ENCODE measurements around the gene NEDD9.
A peak's percentile ranks its signal among the peaks of the same experiment; 100 is the strongest.

Gene NEDD9

GRCh38 chr6:11144393-11144851, 88.0 kb downstream of the NEDD9 start:
- peaks cover 11% of the 10 kb centered on the region for H3K4me1 ChIP-seq
- no peaks in the 10 kb centered on the region for H3K9me3 ChIP-seq
- DNase-seq (ENCODE audit: low spot score in 2 of 2) = peak; percentile 69 to 90
- no peaks in the 10 kb centered on the region for H3K27me3 ChIP-seq (ENCODE audit: low read depth)
- in situ Hi-C loops (cut with MboI; ENCODE audit: low sequenced_read_pairs) = loop anchor here (5.0 to 10.0 kb wide), 2 partner anchors 353 to 430 kb away; no protein-coding TSS in a partner anchor
- H3K36me3 ChIP-seq (replicated peaks) = no peaks in the 10 kb centered on the region
- H3K4me3 ChIP-seq = no peak overlapping the region

- Histone ChIP-seq H3K27me3 (ENCODE audit: low read depth) (no peaks in the 10 kb centered on the region), H3K9me3 (no peaks in the 10 kb centered on the region), H3K36me3 (replicated peaks) (no peaks in the 10 kb centered on the region), H3K4me1 (peaks cover 11% of the 10 kb centered on the region), H3K4me3 (no peak overlapping the region)
- in situ Hi-C loops (cut with MboI; ENCODE audit: low sequenced_read_pairs) = loop anchor here (5.0 to 10.0 kb wide), 2 partner anchors 354 to 431 kb away; no protein-coding TSS in a partner anchor
- DNase-seq (ENCODE audit: low spot score in 2 of 2) = no peak
These were observed 88.8 kb downstream of the NEDD9 start for GRCh38 chr6:11143394-11144371.

GRCh38 chr6:11142296-11143027, 90.0 kb downstream of the NEDD9 start:
- Histone ChIP-seq H3K36me3 (replicated peaks) (no peaks in the 10 kb centered on the region), H3K9me3 (no peaks in the 10 kb centered on the region), H3K4me3 (no peak overlapping the region), H3K27me3 (ENCODE audit: low read depth) (no peaks in the 10 kb centered on the region), H3K4me1 (peaks cover 11% of the 10 kb centered on the region)
- in situ Hi-C loops (cut with MboI; ENCODE audit: low sequenced_read_pairs) = loop anchor here (5.0 to 10.0 kb wide), 2 partner anchors 355 to 432 kb away; no protein-coding TSS in a partner anchor
- no peak for DNase-seq (ENCODE audit: low spot score in 2 of 2)

- Histone ChIP-seq H3K9me3 (no peaks in the 10 kb centered on the region), H3K27me3 (ENCODE audit: low read depth) (no peaks in the 10 kb centered on the region), H3K4me3 (no peak overlapping the region), H3K4me1 (peaks cover 11% of the 10 kb centered on the region), H3K36me3 (replicated peaks) (no peaks in the 10 kb centered on the region; the same call in 1 of the 2 replicates)
- in situ Hi-C loops (cut with MboI; ENCODE audit: low sequenced_read_pairs) = loop anchor here (5.0 to 10.0 kb wide), 2 partner anchors 356 to 434 kb away; no protein-coding TSS in a partner anchor
- no peak for DNase-seq (ENCODE audit: low spot score in 2 of 2)
These were observed 91.2 kb downstream of the NEDD9 start for GRCh38 chr6:11141295-11141694.

GRCh38 chr6:11140056-11140455, 92.4 kb downstream of the NEDD9 start:
- no peak for DNase-seq (ENCODE audit: low spot score in 2 of 2)
- no peaks in the 10 kb centered on the region for H3K9me3 ChIP-seq
- H3K36me3 ChIP-seq (replicated peaks) = peaks cover 7% of the 10 kb centered on the region
- no peak overlapping the region for H3K4me3 ChIP-seq
- H3K27me3 ChIP-seq (ENCODE audit: low read depth) = no peaks in the 10 kb centered on the region
- peaks cover 7% of the 10 kb centered on the region for H3K4me1 ChIP-seq
- in situ Hi-C loops (cut with MboI; ENCODE audit: low sequenced_read_pairs) = loop anchor here (5.0 to 10.0 kb wide), 2 partner anchors 357 to 435 kb away; no protein-coding TSS in a partner anchor

- Histone ChIP-seq H3K9me3 (no peaks in the 10 kb centered on the region), H3K4me1 (no peaks in the 10 kb centered on the region; the same call in 1 of the 2 replicates), H3K4me3 (no peak overlapping the region), H3K27me3 (ENCODE audit: low read depth) (no peaks in the 10 kb centered on the region), H3K36me3 (replicated peaks) (peaks cover 15% of the 10 kb centered on the region)
- no peak for DNase-seq (ENCODE audit: low spot score in 2 of 2)
- in situ Hi-C loops (cut with MboI; ENCODE audit: low sequenced_read_pairs) = no loop called here
These were observed 93.2 kb downstream of the NEDD9 start for GRCh38 chr6:11139051-11139960.

- DNase-seq (ENCODE audit: low spot score in 2 of 2) = no peak
- in situ Hi-C loops (cut with MboI; ENCODE audit: low sequenced_read_pairs) = no loop called here
- Histone ChIP-seq H3K4me3 (no peak overlapping the region), H3K27me3 (ENCODE audit: low read depth) (no peaks in the 10 kb centered on the region), H3K36me3 (replicated peaks) (peaks cover 15% of the 10 kb centered on the region), H3K9me3 (no peaks in the 10 kb centered on the region), H3K4me1 (no peaks in the 10 kb centered on the region)
These were observed 95.7 kb downstream of the NEDD9 start for GRCh38 chr6:11136809-11137208.
